ENCODE results near the gene CRB3. TPM values are rescaled to one million over a fixed set of nuclear protein-coding genes. Genes with fewer than 3 reads are reported as not detected.

Gene CRB3
- total and polyA plus RNA-seq, 2 of the 13 experiments (the other 11 are each of a cell fraction or from before 2014, with no cell fraction given), result 10.6 to 25.6 TPM

- TF ChIP-seq ZBTB43 (CRISPR knock-in tag; conservative IDR thresholded peaks at IDR 0.05) (no peak), ZBTB4 (CRISPR knock-in tag; IDR thresholded peaks at IDR 0.05; ENCODE audit: borderline replicate concordance) (no peak), DBP (CRISPR knock-in tag; IDR thresholded peaks at IDR 0.05; ENCODE audit: not compliant biosample characterization) (no peak), NCOA2 (CRISPR knock-in tag; IDR thresholded peaks at IDR 0.05) (no peak), RXRB (CRISPR knock-in tag; IDR thresholded peaks at IDR 0.05; ENCODE audit: borderline replicate concordance) (no peak), ZNF510 (CRISPR knock-in tag; IDR thresholded peaks at IDR 0.05; ENCODE audit: low read depth) (no peak), PRDM10 (CRISPR knock-in tag; IDR thresholded peaks at IDR 0.05; ENCODE audit: low read depth) (no peak)
Observed at GRCh38 chr19:6478815-6479214, 14.7 kb downstream of the CRB3 start (continued).

Data from HepG2 (cell line).